HK-2 (cell line): ENCODE results near the gene TLR3.

Source experiments
- DNase-seq: peaks from one replicate; pipeline ENCODE4 v3.0.0-alpha.2; 2018; ENCODE audit not compliant: unreplicated experiment

The TLR3 gene

GRCh38 chr4:186104890-186105646 is 36.1 kb downstream of the TLR3 start:
- DNase-seq = peak; percentile 42

DNA sequence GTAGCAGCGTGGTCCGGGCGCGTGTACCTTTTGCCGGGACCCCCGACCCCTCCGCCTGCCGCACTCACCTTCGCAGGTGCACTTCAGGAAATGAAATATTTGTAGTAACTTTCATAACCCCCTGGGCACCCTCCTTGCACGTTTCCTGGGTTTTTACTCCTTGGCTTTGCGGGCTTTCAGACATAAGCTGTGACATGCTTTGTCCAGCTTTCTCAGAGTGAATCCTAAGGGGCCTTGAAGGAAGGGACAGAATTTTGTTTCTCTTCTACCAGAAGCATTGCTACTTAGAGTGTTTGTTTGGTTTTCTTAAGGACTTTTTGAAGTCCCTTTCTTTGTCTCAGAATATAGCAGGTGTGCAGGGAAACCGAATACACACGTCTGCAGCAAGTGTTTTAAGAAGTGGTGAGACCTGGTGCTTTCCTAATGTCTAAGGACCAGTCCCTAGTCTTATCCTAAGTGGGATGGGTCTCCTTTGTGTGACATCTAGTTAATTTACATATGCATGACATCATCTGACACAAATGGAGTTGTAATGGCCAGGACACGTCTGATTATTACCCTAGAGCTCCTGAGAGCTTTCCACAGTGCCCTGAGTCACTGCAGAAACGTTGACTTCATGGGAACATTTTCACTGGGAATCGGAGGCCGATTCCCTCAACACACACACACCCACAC is 36.8 kb downstream of the TLR3 start:
- peak; percentile 14 for DNase-seq

- no peak for DNase-seq
Observed at GRCh38 chr4:186107947-186108346, 39.0 kb downstream of the TLR3 start.

- no peak for DNase-seq
Observed at GRCh38 chr4:186108391-186108790, 39.4 kb downstream of the TLR3 start.

DNA sequence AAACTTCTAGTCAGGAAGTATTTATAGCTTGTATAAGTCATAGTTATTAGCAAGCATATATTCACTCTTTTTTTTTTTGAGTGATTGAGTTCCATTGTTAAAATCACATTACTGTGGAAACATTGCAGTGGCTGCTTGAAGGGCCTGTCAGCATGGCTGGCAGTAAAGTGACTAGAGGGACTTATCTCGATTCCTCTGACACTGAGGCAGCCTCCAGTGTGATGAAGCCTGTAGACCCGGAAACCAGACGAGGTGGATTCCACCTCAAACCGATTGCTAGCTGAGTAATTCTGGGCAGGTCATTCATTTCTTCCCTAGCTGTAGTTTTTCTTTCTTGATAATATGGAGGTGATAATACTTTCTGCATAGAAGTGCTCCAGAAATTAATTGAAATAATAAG is 40.3 kb downstream of the TLR3 start:
- no peak for DNase-seq

DNA sequence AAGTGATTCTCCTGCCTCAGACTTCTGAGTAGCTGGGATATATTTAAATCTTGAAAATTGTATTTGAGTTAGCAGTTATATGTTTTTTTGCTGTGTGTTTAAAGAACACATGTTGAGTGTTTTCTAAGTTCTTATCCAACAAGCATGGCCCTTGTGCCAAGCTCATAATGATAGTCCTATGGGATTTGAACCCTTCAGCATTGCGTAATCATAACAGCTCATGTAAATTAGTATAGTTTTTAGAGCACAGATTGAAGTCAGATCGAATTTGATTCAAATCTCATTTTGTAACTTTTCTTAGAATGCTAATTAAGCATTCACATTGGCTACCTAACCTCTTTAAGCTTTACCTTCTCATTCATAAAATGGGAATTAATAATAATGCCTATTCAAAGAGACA is 47.7 kb downstream of the TLR3 start:
- DNase-seq = no peak

GRCh38 chr4:186118582-186118981 is 49.6 kb downstream of the TLR3 start:
- no peak for DNase-seq

- no peak for DNase-seq
Observed at GRCh38 chr4:186121057-186121456, 52.1 kb downstream of the TLR3 start.

DNA sequence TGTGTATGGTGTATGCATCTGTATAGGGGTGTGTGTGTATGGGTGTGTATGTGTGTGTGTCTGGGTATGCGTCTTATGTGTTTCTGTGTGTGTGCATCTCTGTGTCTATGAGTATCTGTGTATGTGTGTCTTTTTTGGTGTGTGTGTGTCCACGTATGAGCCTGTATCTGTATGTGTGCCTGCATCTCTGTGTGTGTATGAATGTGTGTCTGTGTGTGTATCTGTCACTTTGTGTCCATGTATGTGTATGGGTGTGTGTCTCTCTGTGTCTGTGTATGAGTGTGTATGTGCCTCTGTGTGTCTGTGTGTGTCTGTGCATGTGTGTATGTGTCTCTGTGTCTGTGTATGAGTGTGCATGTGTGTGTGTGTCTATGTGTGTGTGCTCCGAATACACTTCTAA is 59.9 kb downstream of the TLR3 start:
- no peak for DNase-seq

DNA sequence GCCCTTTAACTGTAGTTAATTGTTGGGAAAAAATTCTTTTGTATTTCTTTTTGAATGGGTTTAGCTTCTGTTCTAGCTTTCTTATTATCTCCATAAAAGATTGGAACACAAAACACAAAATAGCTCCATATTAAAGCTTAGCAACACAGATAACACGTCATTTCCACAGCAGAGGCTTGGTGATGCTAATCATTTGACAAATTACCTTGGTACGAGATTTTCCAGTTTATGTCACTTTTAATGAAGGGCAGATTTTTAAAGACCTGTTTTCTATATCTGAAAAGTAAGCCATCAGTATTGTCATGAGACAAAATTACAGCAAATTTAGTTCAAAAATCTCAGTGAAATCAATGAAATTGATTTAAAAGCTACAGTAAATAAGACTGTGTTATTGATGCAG is 63.0 kb downstream of the TLR3 start:
- no peak for DNase-seq

DNA sequence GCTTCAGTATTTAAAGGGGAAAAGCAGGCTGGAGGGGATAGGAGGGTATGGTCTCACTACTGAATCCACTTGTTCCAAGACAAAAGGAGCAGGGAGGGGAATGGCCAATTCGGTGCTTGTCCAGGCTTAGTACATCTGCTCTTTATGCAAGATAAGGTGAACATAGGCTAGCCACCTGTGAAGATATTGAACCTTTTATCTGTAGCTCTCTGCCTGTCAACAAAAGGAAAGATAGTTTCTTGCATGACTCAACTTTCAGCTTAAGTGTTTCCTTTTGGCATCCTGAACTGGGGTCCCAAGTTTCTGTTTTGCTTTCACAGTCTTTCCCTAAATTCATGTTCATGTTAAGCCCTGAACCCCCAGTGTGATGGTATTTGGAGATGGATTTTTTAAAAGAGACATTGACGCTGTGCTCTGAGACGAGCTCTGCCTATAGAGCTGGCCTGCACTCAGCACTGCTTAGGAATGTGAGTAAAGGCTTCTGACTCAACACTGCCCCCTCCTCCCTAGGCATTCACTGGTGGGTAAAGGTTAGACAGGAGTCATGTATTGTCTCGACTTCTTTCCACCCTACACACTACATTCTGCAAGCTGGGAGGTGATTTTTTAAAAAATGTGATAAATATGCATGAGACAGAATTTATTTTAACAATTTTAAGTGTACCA is 63.8 kb downstream of the TLR3 start:
- DNase-seq = peak; percentile 36

DNA sequence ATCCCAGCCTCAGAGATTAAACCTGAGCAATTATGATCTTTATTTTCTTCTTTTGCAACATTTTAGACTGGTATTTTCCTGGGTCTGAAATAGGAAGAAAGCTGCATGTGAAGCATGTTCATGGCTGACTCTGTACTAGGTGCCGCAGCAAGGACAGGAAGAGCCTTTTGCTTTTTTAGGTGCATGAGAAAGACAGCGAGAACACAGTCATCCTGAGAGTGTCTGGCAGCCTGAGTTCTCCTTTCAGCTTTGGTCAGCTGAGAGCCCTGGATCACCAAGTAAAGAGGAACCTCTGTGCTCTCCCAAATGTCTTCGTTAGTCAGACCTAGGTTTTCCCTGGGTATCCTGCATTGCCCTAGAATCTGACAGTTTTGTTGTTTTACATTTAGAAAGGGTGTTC is 65.3 kb downstream of the TLR3 start:
- DNase-seq = no peak

DNA sequence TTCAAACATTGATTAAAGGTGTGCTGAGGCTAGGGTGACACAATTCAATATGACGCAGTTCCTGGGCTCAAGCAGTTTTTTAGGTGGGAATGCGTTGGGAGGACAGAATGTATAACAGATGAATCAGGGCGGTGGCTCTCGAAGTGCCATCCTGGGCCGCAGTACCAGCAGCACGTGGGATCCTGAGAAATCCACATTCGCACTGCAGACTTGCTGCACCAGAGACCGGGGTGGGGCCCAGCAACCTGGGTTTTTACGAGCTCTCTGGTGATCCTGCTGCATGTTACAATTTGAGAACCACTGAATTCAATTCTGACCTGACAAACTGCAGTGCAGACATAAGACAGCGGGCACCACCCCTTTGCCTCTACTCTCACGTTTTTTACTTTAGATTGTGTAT is 65.9 kb downstream of the TLR3 start:
- DNase-seq = no peak

DNA sequence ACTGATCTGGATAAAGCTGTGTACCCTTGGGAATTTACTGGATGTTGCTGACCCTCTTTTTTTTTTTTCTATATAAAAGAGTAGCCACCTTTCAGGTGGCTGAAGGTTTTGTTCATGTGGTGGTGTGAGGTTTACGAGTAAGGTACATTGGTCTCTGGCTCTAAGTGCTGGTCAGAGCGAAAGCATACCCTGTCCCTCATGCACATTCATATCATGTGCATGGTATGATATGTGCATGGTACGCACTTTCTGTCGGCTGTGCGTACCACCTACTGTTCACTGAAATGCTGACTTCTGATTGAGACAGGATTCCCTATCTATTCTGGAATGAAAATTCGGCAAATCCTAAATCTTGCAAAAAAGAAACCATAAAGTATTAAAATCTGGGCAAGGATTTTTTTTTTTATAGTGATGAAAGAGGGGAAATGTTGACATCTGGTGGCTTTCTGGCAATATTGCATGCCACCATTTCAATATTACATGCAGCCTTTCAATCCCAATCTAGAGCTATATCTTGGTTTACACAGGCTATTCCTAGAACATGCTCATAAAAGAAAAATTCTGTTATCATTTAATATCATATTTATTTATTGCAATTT is 68.3 kb downstream of the TLR3 start:
- DNase-seq = no peak
